Smooth muscle cell (in vitro differentiated cells): ENCODE results near the gene KNG1. TPM values are rescaled to one million over a fixed set of nuclear protein-coding genes. Genes with fewer than 3 reads are reported as not detected.
A peak's percentile ranks its signal among the peaks of the same experiment; 100 is the strongest.

Experiments
- DNase-seq: peaks from one replicate; lab custom pipeline; 2025; ENCODE audit not compliant: unreplicated experiment; lab: John Stamatoyannopoulos, UW
- H2AFZ ChIP-seq: fragments of 200-600 bp; sonication (generic); 2 replicates; pipeline ENCODE4 v1.6.0; 2016; ENCODE audit warnings: antibody characterized with exemption, low read depth, mild to moderate bottlenecking
- H3F3A ChIP-seq: fragments of 200-600 bp; sonication (generic); 2 replicates; pipeline ENCODE4 v1.6.0; 2017; ENCODE audit warnings: antibody characterized with exemption, low read depth
- H3K27ac ChIP-seq: fragments of 200-600 bp; sonication (generic); 2 replicates; pipeline ENCODE4 v1.5.1; 2016; ENCODE audit warnings: low read depth, mild to moderate bottlenecking
- H3K27me3 ChIP-seq: fragments of 200-600 bp; sonication (generic); 2 replicates; pipeline ENCODE4 v1.6.1; 2016; ENCODE audit warnings: low read depth, mild to moderate bottlenecking
- H3K36me3 ChIP-seq: fragments of 200-600 bp; sonication (generic); 2 replicates; pipeline ENCODE4 v1.5.1; 2016; ENCODE audit warnings: low read depth
- H3K4me1 ChIP-seq: fragments of 200-600 bp; sonication (generic); 2 replicates; pipeline ENCODE4 v1.5.1; 2016; ENCODE audit warnings: low read depth
- H3K4me2 ChIP-seq: fragments of 200-600 bp; sonication (generic); 2 replicates; pipeline ENCODE4 v1.6.0; 2016; ENCODE audit warnings: mild to moderate bottlenecking
- H3K4me3 ChIP-seq: fragments of 200-600 bp; sonication (generic); 2 replicates; pipeline ENCODE4 v1.5.1; 2016; ENCODE audit warnings: mild to moderate bottlenecking
- H3K79me2 ChIP-seq: fragments of 200-600 bp; sonication (generic); 2 replicates; pipeline ENCODE4 v1.6.0; 2016; ENCODE audit warnings: low read depth, mild to moderate bottlenecking
- H3K9ac ChIP-seq: fragments of 200-600 bp; sonication (generic); 2 replicates; pipeline ENCODE4 v1.6.0; 2016; ENCODE audit warnings: low read depth
- H3K9me3 ChIP-seq: fragments of 200-600 bp; sonication (generic); replicated peaks from 2 replicates; pipeline ENCODE4 v1.5.1; 2016; ENCODE audit warnings: low read depth
- H4K20me1 ChIP-seq: fragments of 200-600 bp; sonication (generic); 2 replicates; pipeline ENCODE4 v1.6.0; 2016; ENCODE audit warnings: low read depth
- WGBS: methylation state at CpG from one replicate; pipeline ENCODE4 v1.1.7; 2016; ENCODE audit warnings: low lambda C conversion rate; 5-methylcytosine and 5-hydroxymethylcytosine counted together
- polyA plus RNA-seq: library from polyadenylated mRNA; unstranded; fragments of >200 nt; fragmentation: Nextera tagmentation; extraction: Ambion mirVana; gene quantifications from 2 replicates; pipeline ENCODE4 v1.2.1, GENCODE V29; 2016
- total RNA-seq: library from RNA; depleted of rRNA; stranded (reverse); fragments of >200 nt; gene quantifications from 2 replicates; pipeline ENCODE4 v1.2.3, GENCODE V29; 2014
- TF ChIP-seq, protein P1 (sequence below): fragments of 200-600 bp; sonication (generic); IDR thresholded peaks from 2 replicates; pipeline ENCODE4 v1.5.1; 2017; ENCODE audit warnings: borderline replicate concordance, mild to moderate bottlenecking, antibody characterized with exemption; ENCODE audit not compliant: insufficient read depth, poor library complexity, severe bottlenecking

KNG1 gene
- total and polyA plus RNA-seq, 2 experiments from 2014 or later: not detected

DNA sequence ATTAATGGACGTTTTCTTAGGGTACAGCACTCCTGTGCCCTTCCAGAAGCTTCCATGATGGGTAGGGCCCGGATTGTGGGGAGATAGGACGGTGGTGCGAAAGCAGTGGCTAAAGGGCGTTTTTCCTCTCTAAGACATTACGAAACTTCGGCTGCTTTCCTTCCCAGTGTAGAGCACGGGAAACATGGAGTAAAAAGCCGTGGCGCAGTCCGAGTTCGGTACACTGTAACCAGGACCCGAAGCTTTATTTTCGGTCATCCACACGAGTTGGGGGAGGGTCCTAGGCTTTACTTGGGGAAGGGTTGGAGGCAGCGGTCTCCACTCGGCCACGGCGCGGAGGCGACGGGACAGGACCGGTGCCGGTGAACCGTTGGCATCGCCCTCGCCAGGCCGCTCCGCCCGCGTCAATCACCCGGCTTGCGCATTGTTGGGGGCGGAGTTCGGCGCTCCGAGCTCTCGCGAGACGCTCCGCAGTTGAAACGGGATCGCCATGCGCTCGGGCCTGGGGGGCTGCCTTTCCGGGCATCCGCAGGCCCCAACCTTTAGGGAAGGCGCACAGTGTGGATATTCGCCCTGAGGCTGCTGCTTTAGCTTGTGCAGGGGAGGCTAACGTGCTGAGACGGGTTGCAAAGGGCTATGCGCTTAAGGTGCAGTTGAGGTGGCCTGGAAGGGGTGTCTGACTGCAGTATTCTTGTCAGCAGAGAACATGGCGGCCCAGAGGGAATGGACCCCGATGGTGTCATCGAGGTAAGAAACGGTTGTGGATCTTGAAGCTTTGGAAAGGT, 66.8 kb downstream of the KNG1 start:
- peak; percentile 46 for DNase-seq
- H4K20me1 ChIP-seq: peaks cover 53% of the 10 kb centered on the region
- peaks cover 48% of the 10 kb centered on the region for H3F3A ChIP-seq
- peak overlapping the region; percentile 99 for H3K9ac ChIP-seq
- no peaks in the 10 kb centered on the region for H3K27me3 ChIP-seq
- peaks cover 37% of the 10 kb centered on the region for H3K4me1 ChIP-seq
- TF ChIP-seq, protein P1, sequence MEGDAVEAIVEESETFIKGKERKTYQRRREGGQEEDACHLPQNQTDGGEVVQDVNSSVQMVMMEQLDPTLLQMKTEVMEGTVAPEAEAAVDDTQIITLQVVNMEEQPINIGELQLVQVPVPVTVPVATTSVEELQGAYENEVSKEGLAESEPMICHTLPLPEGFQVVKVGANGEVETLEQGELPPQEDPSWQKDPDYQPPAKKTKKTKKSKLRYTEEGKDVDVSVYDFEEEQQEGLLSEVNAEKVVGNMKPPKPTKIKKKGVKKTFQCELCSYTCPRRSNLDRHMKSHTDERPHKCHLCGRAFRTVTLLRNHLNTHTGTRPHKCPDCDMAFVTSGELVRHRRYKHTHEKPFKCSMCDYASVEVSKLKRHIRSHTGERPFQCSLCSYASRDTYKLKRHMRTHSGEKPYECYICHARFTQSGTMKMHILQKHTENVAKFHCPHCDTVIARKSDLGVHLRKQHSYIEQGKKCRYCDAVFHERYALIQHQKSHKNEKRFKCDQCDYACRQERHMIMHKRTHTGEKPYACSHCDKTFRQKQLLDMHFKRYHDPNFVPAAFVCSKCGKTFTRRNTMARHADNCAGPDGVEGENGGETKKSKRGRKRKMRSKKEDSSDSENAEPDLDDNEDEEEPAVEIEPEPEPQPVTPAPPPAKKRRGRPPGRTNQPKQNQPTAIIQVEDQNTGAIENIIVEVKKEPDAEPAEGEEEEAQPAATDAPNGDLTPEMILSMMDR: no peak
- peak overlapping the region; percentile 79 for H3K4me3 ChIP-seq
- H3K36me3 ChIP-seq: peaks cover 17% of the 10 kb centered on the region
- H3K9me3 ChIP-seq: no peaks in the 10 kb centered on the region
- under 1% methylated on average over 56 of the region's 56 CpGs for WGBS
- no peak overlapping the region for H2AFZ ChIP-seq
- H3K4me2 ChIP-seq: peak overlapping the region; percentile 91
- peak overlapping the region; percentile 99 for H3K27ac ChIP-seq
- H3K79me2 ChIP-seq: peaks cover 40% of the 10 kb centered on the region

DNA sequence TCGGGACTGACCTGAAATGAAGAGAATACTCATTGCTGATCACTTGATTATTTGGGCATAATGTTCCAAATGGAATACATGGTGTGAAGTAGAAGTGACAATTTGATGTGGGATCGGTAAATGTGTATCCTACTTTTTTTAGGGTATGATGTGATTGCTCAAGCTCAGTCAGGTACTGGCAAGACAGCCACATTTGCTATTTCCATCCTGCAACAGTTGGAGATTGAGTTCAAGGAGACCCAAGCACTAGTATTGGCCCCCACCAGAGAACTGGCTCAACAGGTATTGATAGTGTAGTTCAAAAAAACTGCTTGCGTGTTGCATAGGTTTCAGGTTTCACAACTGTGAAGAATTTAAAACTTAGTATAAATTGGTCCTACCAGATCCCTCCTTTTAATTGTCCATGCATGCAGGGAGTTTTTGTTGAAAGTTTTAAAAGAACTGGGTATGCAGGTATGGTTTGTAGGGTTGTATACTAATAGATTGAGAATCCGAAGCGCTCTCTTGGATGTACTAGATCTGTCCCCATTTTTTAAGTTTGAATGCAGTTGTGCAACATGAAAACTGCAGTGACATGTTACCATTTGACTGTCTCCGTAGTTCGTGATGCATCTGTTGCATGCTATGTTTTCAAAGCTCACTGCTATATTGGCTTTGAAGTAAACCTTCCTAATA, 67.8 kb downstream of the KNG1 start:
- DNase-seq: no peak
- H3K9me3 ChIP-seq: no peaks in the 10 kb centered on the region
- H3K4me1 ChIP-seq: peaks cover 37% of the 10 kb centered on the region
- TF ChIP-seq, protein P1: no peak
- 9% methylated on average over 7 of the region's 7 CpGs for WGBS
- H3K9ac ChIP-seq: peak overlapping the region; percentile 99
- H4K20me1 ChIP-seq: peaks cover 64% of the 10 kb centered on the region
- H3F3A ChIP-seq: peaks cover 58% of the 10 kb centered on the region
- H2AFZ ChIP-seq: no peak overlapping the region
- H3K4me2 ChIP-seq: peak overlapping the region; percentile 91
- peak overlapping the region; percentile 79 for H3K4me3 ChIP-seq
- H3K79me2 ChIP-seq: peaks cover 40% of the 10 kb centered on the region
- H3K27me3 ChIP-seq: no peaks in the 10 kb centered on the region
- peak overlapping the region; percentile 99 for H3K27ac ChIP-seq
- H3K36me3 ChIP-seq: peaks cover 18% of the 10 kb centered on the region

DNA sequence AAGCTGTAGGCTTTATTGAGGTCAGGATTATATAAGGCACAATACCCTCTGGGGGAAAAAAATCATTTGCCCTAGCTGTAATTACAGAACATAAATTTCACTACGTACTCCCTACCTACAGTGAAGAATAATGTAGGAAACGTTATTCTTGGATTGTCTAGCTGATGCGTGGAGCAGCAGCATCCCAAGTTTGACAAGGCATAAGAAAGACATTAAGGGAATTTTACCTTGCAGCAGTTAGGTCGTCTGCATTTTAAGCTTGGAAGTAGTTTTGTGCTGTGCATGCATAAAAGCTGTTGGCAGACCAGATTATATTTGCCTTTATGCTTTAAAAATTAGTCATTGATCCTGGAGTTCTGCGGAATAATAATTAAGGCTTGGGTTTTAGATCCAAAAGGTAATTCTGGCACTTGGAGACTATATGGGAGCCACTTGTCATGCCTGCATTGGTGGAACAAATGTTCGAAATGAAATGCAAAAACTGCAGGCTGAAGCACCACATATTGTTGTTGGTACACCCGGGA, 68.4 kb downstream of the KNG1 start:
- Histone ChIP-seq H3K27me3 (no peaks in the 10 kb centered on the region), H3K36me3 (peaks cover 18% of the 10 kb centered on the region), H3K4me1 (peaks cover 37% of the 10 kb centered on the region), H2AFZ (no peak overlapping the region), H3F3A (peaks cover 63% of the 10 kb centered on the region), H3K9ac (peak overlapping the region; percentile 99), H3K9me3 (no peaks in the 10 kb centered on the region), H3K27ac (peak overlapping the region; percentile 99), H3K4me3 (peak overlapping the region; percentile 79), H3K4me2 (peak overlapping the region; percentile 91), H3K79me2 (peaks cover 40% of the 10 kb centered on the region), H4K20me1 (peaks cover 70% of the 10 kb centered on the region)
- TF ChIP-seq, protein P1: no peak
- 39% methylated on average over 7 of the region's 7 CpGs for WGBS
- DNase-seq: no peak
